ENCODE measurements around the gene KANK4. TPM values are rescaled to one million over a fixed set of nuclear protein-coding genes. Genes with fewer than 3 reads are reported as not detected.

Gene KANK4
- total and polyA plus RNA-seq, 12 donors = 0.04 to 0.61 (median 0.19) TPM

DNA sequence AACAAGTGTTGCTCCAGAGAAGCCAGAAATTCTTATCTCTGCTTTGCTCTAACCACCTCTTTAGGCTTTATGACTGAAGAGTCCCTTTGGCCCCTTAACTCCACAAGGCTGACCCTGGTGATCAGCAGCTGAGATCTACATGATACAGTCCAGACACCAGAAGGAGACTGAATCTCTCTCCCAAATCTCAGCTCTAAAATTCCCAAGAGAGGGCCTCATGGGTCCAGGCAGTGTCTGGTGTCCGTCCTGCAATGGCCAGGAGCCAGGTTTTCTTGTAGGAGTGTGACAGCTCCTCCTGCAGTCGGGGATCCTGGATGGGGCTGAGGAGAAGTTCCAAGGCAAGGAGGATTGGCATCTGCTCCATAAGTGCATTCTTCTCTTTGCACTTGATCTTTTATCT, 89.3 kb downstream of the KANK4 start:
- peaks cover 0 to 8% (median 0%) of the 10 kb centered on the region in 7 donors for H3K27me3 ChIP-seq
- no peaks in the 10 kb centered on the region for H3K36me3 ChIP-seq
- no peak overlapping the region for H3K27ac ChIP-seq
- ATAC-seq (peak in 1 of 8 donors; percentile 35), DNase-seq (no peak)
- H3K4me3 ChIP-seq = no peak overlapping the region
- H3K4me1 ChIP-seq = peaks cover 0 to 6% (median 0%) of the 10 kb centered on the region in 9 donors
- TF ChIP-seq, protein P1, sequence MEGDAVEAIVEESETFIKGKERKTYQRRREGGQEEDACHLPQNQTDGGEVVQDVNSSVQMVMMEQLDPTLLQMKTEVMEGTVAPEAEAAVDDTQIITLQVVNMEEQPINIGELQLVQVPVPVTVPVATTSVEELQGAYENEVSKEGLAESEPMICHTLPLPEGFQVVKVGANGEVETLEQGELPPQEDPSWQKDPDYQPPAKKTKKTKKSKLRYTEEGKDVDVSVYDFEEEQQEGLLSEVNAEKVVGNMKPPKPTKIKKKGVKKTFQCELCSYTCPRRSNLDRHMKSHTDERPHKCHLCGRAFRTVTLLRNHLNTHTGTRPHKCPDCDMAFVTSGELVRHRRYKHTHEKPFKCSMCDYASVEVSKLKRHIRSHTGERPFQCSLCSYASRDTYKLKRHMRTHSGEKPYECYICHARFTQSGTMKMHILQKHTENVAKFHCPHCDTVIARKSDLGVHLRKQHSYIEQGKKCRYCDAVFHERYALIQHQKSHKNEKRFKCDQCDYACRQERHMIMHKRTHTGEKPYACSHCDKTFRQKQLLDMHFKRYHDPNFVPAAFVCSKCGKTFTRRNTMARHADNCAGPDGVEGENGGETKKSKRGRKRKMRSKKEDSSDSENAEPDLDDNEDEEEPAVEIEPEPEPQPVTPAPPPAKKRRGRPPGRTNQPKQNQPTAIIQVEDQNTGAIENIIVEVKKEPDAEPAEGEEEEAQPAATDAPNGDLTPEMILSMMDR (IDR thresholded peaks at IDR 0.05) = no peak
- WGBS, 2 donors = 16 to 17% methylated on average over 2 of the region's 2 CpGs
- H3K9me3 ChIP-seq = no peaks in the 10 kb centered on the region
- intact Hi-C loops (cut with DNase I) = no loop called here

DNA sequence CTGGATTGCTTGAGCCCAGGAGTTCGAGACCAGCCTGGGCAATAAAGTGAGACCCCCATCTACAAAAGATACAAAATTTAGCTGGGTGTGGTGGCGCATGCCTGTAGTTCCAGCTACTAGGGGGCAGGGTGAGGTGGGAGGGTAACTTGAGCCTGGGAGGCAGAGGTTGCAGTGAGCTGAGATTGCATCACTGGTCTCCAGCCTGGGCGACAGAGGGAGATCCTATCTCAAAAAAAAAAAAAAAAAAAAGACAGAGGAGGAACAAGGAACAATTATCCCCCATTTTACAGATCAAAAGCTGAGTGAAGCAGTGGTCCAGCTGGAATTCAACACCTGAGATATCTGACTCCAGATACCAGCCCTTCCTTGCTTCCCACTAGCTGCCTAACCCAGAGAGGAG, 89.8 kb downstream of the KANK4 start:
- Histone ChIP-seq H3K4me1 (peaks cover 0 to 6% (median 0%) of the 10 kb centered on the region in 9 donors), H3K27me3 (peaks cover 0 to 8% (median 0%) of the 10 kb centered on the region in 7 donors), H3K4me3 (no peak overlapping the region), H3K36me3 (no peaks in the 10 kb centered on the region), H3K27ac (no peak overlapping the region), H3K9me3 (no peaks in the 10 kb centered on the region)
- no peak for DNase-seq
- TF ChIP-seq, protein P1 (IDR thresholded peaks at IDR 0.05) = no peak
- 90 to 94% methylated on average over 3 of the region's 3 CpGs for WGBS, 2 donors
- no peak for ATAC-seq
- intact Hi-C loops (cut with DNase I) = no loop called here

DNA sequence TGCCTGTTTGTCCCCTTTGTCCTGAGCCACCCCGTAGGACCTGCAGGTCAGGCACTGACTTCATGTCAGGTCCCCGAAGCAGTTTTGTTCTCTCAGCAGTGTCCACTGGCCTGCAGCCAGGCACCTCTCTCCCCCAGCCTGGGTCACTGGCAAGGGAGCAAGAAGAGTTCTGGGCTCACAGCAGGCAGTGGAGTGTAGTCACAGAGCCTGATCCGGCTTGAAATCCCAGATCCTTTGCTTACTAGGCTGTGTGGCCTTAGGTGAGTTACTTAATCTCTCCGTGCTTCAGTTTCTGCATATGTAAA, 90.4 kb downstream of the KANK4 start:
- intact Hi-C loops (cut with DNase I) = no loop called here
- no peaks in the 10 kb centered on the region for H3K36me3 ChIP-seq
- peaks cover 0 to 8% (median 0%) of the 10 kb centered on the region in 7 donors for H3K27me3 ChIP-seq
- no peak overlapping the region for H3K27ac ChIP-seq
- H3K4me3 ChIP-seq = no peak overlapping the region
- peaks cover 0 to 6% (median 0%) of the 10 kb centered on the region in 9 donors for H3K4me1 ChIP-seq
- no peaks in the 10 kb centered on the region for H3K9me3 ChIP-seq
- TF ChIP-seq, protein P1 (IDR thresholded peaks at IDR 0.05) = no peak
- DNase-seq = peak in 1 of 2 donors; percentile 18
- WGBS, 2 donors = 66 to 71% methylated on average over 4 of the region's 4 CpGs
- no peak for ATAC-seq

DNA sequence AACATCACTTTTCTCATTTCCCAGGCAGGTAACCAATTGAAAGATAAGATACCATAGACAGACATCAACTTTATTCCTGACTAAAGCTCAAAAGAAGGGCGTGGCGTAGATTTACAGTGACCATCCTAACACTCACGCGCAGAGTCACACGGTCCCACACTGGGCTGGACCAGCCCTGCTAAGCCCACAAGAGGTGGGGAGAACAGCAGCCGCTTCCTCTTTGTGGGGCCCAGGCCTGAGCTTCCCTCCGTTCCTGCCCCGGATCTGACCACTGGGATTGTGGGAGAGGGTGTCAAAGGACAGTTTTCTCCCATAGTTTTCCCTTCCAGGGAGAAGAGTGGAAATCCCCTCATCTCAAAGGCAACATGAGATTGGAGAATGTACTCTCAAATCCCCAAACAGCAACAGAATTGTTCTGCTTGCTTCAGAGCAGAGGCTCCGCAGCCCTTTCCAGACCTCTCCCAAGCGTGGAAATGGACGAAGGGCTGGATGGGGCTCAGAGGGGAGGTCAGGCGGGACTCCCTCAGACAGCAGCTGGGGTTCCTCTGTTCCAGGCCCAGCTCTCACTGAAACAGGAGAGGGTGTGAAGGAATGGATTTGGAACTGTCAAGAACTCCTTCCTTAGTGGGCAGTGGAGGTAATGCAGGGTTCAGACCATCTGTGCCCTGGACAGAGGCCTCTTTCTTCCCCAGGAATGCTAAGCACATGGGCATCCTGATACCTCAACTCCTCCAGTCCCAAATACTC, 90.9 kb downstream of the KANK4 start:
- WGBS, 2 donors = 83 to 84% methylated on average over 12 of the region's 12 CpGs
- Histone ChIP-seq H3K27ac (no peak overlapping the region), H3K4me1 (peaks cover 0 to 6% (median 0%) of the 10 kb centered on the region in 9 donors), H3K4me3 (no peak overlapping the region), H3K36me3 (no peaks in the 10 kb centered on the region), H3K9me3 (no peaks in the 10 kb centered on the region), H3K27me3 (peaks cover 0 to 8% (median 0%) of the 10 kb centered on the region in 7 donors)
- intact Hi-C loops (cut with DNase I) = no loop called here
- ATAC-seq (peak in 1 of 8 donors; percentile 16), DNase-seq (no peak)
- TF ChIP-seq, protein P1 (IDR thresholded peaks at IDR 0.05) = no peak
